Measurements from ENCODE around the gene TBC1D17. TPM values are rescaled to one million over a fixed set of nuclear protein-coding genes. Genes with fewer than 3 reads are reported as not detected.

TBC1D17 gene
- total RNA-seq, 6 experiments from 2014 or later: 42.8 to 53.3 (median 46.8) TPM

GRCh38 chr19:49915271-49915670, 37.8 kb downstream of the TBC1D17 start:
- Mint-ChIP-seq H3K4me1 (ENCODE audit: low read depth) (no peaks in the 10 kb centered on the region), H3K27ac (no peak overlapping the region), H3K27me3 (ENCODE audit: insufficient read depth) (peaks cover 2% of the 10 kb centered on the region), H3K9me3 (no peaks in the 10 kb centered on the region; the same call in 1 of the 2 replicates), H3K36me3 (ENCODE audit: low read depth) (peaks cover 39% of the 10 kb centered on the region), H3K4me3 (no peak overlapping the region)
- no peak for DNase-seq
- TF ChIP-seq CTCF (IDR thresholded peaks at IDR 0.05): peak; percentile 58

GRCh38 chr19:49916839-49917733, 39.6 kb downstream of the TBC1D17 start:
- Mint-ChIP-seq H3K36me3 (ENCODE audit: low read depth) (peaks cover 35% of the 10 kb centered on the region), H3K9me3 (no peaks in the 10 kb centered on the region; the same call in 1 of the 2 replicates), H3K4me3 (no peak overlapping the region), H3K27ac (no peak overlapping the region), H3K4me1 (ENCODE audit: low read depth) (peaks cover 6% of the 10 kb centered on the region), H3K27me3 (ENCODE audit: insufficient read depth) (peaks cover 2% of the 10 kb centered on the region; the same call in 1 of the 2 replicates)
- peak; percentile 43 for TF ChIP-seq CTCF (IDR thresholded peaks at IDR 0.05)
- no peak for DNase-seq

GRCh38 chr19:49918089-49918488, 40.6 kb downstream of the TBC1D17 start:
- H3K4me1 Mint-ChIP-seq (ENCODE audit: low read depth): peaks cover 16% of the 10 kb centered on the region

DNA sequence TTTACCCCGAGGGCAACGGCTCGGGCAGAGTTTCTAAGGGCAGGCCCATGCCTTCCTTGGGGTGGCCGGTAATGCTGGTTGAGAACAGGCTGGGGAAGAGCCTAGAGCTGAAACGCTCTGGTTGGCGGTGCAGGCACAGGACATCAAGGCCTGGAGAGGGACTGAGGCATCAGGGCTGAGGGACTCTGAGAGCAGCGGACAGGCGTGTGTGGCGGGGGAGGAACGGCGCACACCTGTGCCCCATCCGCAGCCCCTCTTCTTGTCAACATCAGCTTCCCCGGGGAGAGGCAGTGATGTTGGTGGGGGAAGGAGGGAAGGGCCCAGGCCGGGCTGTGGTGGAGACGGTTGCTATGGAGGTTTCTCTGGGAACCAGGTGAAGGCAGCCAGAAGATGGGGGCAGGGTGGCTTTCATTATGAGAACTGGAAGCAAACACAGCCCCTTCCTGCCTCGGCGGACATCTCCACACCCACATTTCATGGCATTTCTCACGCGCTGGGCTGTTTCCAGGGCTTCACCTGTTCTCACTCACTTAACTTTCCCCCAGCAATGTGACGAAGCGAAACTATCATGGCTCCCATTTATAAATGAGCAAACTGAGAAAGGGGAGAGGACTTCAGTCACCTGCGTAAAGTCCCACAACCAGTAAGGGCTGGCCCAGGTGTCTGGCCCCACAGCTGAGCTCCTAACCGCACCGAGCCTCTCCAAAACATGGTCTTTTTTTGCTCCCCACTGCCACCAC, 43.3 kb downstream of the TBC1D17 start:
- Mint-ChIP-seq H3K36me3 (ENCODE audit: low read depth) (peaks cover 23% of the 10 kb centered on the region), H3K9me3 (no peaks in the 10 kb centered on the region; the same call in 1 of the 2 replicates), H3K4me3 (no peak overlapping the region), H3K27ac (no peak overlapping the region), H3K27me3 (ENCODE audit: insufficient read depth) (no peaks in the 10 kb centered on the region), H3K4me1 (ENCODE audit: low read depth) (peaks cover 21% of the 10 kb centered on the region)
- DNase-seq: no peak
- TF ChIP-seq CTCF (IDR thresholded peaks at IDR 0.05): no peak

More at GRCh38 chr19:49918089-49918488, 40.6 kb downstream of the TBC1D17 start:
- no peak overlapping the region for H3K4me3 Mint-ChIP-seq
- no peaks in the 10 kb centered on the region; the same call in 1 of the 2 replicates for H3K9me3 Mint-ChIP-seq
- H3K27me3 Mint-ChIP-seq (ENCODE audit: insufficient read depth): peaks cover 2% of the 10 kb centered on the region; the same call in 1 of the 2 replicates
- no peak for DNase-seq
- H3K27ac Mint-ChIP-seq: no peak overlapping the region
- no peak for TF ChIP-seq CTCF (IDR thresholded peaks at IDR 0.05)
- H3K36me3 Mint-ChIP-seq (ENCODE audit: low read depth): peaks cover 35% of the 10 kb centered on the region

DNA sequence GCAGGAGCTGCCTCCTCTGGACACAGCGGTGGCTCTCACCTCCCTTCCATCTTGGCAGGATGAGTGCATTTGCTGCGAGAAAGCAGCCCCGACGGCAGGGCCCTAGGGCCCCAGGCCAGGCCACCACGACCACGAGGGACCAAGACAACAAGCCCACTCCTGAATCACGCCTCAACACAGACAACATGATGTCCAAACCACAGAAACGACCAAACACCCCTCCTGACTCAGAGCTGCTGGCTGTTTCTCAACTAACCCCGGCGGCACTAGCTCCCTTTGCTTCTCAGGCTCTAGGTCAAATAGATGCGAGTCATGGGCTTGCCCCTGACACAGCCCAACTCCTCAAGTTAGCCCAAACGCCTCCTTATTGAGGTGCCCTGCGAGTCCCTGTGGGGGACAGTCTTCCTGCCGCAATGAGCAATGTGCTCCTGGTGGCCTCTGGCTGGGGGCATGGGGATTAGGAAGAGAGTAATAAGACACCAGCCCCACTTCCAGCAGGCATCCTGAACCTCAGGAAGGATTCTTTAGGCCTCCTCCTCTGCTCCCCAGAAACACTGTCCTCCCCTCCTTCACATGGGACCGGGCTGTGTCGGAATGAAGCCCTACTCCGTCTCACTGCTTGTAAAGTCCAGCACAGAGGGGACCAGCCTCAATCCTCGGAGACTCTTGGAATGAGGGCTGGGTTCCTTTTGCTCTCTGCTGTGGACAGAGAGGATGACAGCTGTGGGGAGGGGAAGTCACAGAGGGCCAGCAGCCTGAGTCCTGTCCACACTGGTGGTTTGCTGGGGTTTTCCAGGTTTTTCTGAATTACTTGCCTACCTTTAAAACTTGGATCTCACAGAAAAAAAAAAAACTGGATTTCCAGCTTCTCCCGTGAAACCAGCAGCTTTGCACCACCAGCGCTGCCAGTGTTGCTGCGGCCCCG, 44.6 kb downstream of the TBC1D17 start:
- H3K27ac Mint-ChIP-seq: peak overlapping the region; percentile 87
- H3K27me3 Mint-ChIP-seq (ENCODE audit: insufficient read depth): no peaks in the 10 kb centered on the region
- no peaks in the 10 kb centered on the region; the same call in 1 of the 2 replicates for H3K9me3 Mint-ChIP-seq
- TF ChIP-seq CTCF (IDR thresholded peaks at IDR 0.05): no peak
- H3K4me1 Mint-ChIP-seq (ENCODE audit: low read depth): peaks cover 21% of the 10 kb centered on the region
- H3K4me3 Mint-ChIP-seq: peak overlapping the region; percentile 19; the same call in 1 of the 2 replicates
- peak; percentile 43 for DNase-seq
- peaks cover 21% of the 10 kb centered on the region for H3K36me3 Mint-ChIP-seq (ENCODE audit: low read depth)

Measured in HFFc6 (cell line).